Upper lobe of right lung (tissue), 1 donor: ENCODE measurements around the gene SNRNP70. TPM values are rescaled to one million over a fixed set of nuclear protein-coding genes. Genes with fewer than 3 reads are reported as not detected.
A peak's percentile ranks its signal among the peaks of the same experiment; 100 is the strongest.

ENCODE experiments used
- ATAC-seq: fragments of 200-7000 bp; cut with Tn5 transposase; one replicate; pipeline ENCODE4 v1.9.1; 2020; ENCODE audit warnings: mild to moderate bottlenecking, moderate library complexity
- DNase-seq: peaks from one replicate; pipeline ENCODE4 v3.0.0-alpha.2; 2020
- H3K27ac ChIP-seq: fragments of 200-600 bp; one replicate; pipeline ENCODE4 v1.8.0; 2022
- H3K27me3 ChIP-seq: fragments of 200-600 bp; one replicate; pipeline ENCODE4 v1.8.0; 2022; ENCODE audit warnings: mild to moderate bottlenecking
- H3K36me3 ChIP-seq: fragments of 200-600 bp; one replicate; pipeline ENCODE4 v1.8.0; 2022
- H3K4me1 ChIP-seq: fragments of 200-600 bp; one replicate; pipeline ENCODE4 v1.8.0; 2022
- H3K4me3 ChIP-seq: fragments of 200-600 bp; one replicate; pipeline ENCODE4 v1.8.0; 2022; ENCODE audit warnings: mild to moderate bottlenecking
- H3K9me3 ChIP-seq: fragments of 200-600 bp; one replicate; pipeline ENCODE4 v1.8.0; 2022
- intact Hi-C: fragments of 100-400 bp; cut with DNase I; formaldehyde crosslinking; loops from one replicate; pipeline ENCODE4 v1.11.0; 2022
- total RNA-seq: library from RNA; stranded (reverse); fragmentation: NEBNext Ultra II Directional; extraction: Animal tissue kit (Norgen Biotek cat#: 25700); gene quantifications from one replicate; pipeline ENCODE4 v1.2.1, GENCODE V29; 2021
- TF ChIP-seq, protein P1 (sequence below): fragments of 200-600 bp; IDR thresholded peaks from one replicate; pipeline ENCODE4 v1.8.0; 2022; ENCODE audit warnings: antibody characterized with exemption
- donor health status: DM: no; HTN: yes; CAD: no; lungs with severe emphysema.

The SNRNP70 gene
- total RNA-seq, 1 donor from 2014 or later = 179 TPM

DNA sequence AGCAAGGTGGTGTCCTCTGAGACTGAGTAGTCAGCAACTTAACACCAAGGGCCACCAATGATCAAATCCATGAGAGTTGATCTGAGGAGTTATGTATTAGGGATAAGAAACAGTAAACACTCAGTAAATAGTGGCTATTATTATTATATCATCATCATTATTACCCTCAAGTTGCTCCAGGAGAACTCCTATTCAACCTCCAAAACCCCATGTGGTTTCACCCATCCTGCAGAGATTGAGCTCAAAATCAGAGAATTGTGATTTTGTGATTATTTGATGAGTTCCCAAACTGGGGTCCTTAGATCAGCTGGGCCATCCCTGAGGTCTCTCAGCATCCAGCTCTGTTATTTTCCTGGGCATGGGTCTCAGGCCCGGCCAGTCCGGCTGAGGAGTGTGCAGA lies 24.3 kb upstream of the SNRNP70 start:
- H3K9me3 ChIP-seq = no peaks in the 10 kb centered on the region
- peaks cover 20% of the 10 kb centered on the region for H3K4me1 ChIP-seq
- no peak overlapping the region for H3K27ac ChIP-seq
- intact Hi-C loops = no loop called here
- H3K27me3 ChIP-seq = peaks cover 53% of the 10 kb centered on the region
- TF ChIP-seq, protein P1, sequence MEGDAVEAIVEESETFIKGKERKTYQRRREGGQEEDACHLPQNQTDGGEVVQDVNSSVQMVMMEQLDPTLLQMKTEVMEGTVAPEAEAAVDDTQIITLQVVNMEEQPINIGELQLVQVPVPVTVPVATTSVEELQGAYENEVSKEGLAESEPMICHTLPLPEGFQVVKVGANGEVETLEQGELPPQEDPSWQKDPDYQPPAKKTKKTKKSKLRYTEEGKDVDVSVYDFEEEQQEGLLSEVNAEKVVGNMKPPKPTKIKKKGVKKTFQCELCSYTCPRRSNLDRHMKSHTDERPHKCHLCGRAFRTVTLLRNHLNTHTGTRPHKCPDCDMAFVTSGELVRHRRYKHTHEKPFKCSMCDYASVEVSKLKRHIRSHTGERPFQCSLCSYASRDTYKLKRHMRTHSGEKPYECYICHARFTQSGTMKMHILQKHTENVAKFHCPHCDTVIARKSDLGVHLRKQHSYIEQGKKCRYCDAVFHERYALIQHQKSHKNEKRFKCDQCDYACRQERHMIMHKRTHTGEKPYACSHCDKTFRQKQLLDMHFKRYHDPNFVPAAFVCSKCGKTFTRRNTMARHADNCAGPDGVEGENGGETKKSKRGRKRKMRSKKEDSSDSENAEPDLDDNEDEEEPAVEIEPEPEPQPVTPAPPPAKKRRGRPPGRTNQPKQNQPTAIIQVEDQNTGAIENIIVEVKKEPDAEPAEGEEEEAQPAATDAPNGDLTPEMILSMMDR = no peak
- DNase-seq (no peak), ATAC-seq (no peak)
- no peaks in the 10 kb centered on the region for H3K36me3 ChIP-seq
- no peak overlapping the region for H3K4me3 ChIP-seq

DNA sequence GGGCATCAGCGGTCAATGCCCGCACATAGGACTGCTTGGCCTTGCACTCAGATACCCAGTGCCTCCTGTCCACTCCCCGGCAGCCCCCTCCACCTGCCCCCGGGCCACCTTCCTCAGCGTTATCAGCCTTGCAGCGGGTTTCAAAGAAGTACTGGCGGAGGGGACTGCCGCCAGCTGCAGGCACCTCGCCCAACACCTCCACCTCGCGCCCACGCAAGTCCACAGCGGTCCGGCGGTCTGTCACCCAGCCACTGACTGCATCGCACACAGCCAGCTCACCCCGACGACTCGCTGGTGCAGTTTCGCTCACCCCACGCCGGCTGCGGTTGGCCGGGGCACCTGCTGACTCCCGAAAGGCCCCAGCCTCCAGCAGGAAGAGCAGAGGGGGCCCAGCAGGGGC lies 23.8 kb upstream of the SNRNP70 start:
- intact Hi-C loops = no loop called here
- Histone ChIP-seq H3K27me3 (peaks cover 56% of the 10 kb centered on the region), H3K27ac (no peak overlapping the region)

DNA sequence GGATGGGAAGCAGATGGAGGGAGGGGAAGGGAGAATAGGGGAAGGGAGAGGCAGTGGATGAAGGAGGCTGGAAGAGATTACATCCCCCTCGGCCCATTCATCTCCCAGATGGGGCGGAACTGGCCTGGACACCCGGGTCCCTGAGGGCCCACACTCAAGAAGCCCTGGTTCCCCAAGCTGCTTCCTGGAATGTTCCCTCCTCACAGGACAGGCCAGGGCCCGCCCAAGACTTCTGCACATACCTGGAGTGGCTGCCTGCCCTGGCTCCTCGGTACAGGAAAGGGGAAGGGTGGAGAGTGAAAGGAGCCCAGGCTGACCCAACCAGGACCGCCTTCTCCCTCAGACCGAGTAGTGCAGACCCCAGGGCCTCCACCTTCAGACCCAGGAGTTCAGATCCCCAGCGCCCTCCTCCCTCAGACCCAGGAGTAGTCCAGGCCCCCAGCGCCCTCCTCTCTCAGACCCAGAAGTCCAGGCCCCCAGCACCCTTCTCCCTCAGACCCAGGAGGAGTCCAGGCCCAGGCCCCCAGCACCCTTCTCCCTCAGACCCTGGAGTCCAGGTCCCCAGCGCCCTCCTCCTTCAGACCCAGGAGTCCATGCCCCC lies 21.1 kb upstream of the SNRNP70 start:
- DNase-seq (no peak), ATAC-seq (peak; percentile 83)
- H3K27me3 ChIP-seq = peaks cover 55% of the 10 kb centered on the region
- H3K4me1 ChIP-seq = peaks cover 3% of the 10 kb centered on the region
- H3K4me3 ChIP-seq = peak overlapping the region; percentile 26
- TF ChIP-seq, protein P1 = no peak
- H3K36me3 ChIP-seq = no peaks in the 10 kb centered on the region
- no peaks in the 10 kb centered on the region for H3K9me3 ChIP-seq
- no peak overlapping the region for H3K27ac ChIP-seq
- intact Hi-C loops = no loop called here

More for the DNA sequence above, 23.8 kb upstream of the SNRNP70 start:
- DNase-seq (no peak), ATAC-seq (no peak)
- no peaks in the 10 kb centered on the region for H3K36me3 ChIP-seq
- no peaks in the 10 kb centered on the region for H3K9me3 ChIP-seq
- no peak overlapping the region for H3K4me3 ChIP-seq
- peaks cover 16% of the 10 kb centered on the region for H3K4me1 ChIP-seq
- TF ChIP-seq, protein P1 = no peak

DNA sequence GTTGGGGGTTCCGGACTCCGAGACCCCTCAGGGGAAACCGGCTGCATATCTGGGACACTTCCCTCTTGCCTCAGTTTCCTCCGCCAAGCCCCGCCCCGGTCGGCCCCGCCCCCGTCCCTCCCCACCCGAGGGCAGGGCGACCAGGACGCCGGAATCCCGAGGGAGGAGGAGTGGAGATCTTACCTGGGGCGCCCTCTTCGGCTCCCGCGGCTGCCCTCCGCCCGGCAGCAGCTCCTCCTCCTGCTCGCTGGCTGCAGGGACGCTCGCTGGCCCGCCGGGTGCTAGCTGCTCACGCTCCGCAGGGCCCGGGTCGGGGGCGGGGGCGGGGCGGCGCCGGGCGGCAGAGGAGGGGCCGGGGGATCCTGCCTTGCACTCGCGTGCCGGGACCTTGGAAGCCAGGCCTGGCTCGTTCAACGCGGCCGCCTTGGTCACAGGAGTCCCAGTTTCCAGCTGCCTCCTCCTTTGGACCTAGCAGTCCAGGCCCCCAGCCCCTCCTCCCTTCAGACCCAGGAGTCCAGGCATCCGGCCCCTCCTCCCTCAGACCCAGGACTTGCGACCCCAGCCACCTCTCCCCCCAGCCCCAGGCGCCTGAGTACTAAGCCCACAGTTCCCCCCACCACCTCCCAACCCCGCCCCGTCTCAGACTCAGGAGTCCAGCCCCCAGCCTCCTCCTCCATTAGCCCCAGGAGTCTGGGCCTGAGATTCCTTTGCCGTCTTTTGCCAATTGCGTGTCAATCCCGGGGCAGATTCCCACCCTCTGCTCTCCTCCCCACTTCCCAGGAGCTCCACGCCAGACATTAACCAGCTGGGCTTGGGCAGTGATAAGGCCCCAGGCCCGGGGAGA lies 20.3 kb upstream of the SNRNP70 start, which contains the start of gene NTF4:
Gene NTF4 (minus strand): TSS at position 51 of the 844 bp plus-strand sequence. CDS start 2,821 bp downstream, outside the sequence.
- H3K27me3 ChIP-seq = peaks cover 60% of the 10 kb centered on the region
- TF ChIP-seq, protein P1 = no peak
- H3K4me1 ChIP-seq = peaks cover 3% of the 10 kb centered on the region
- no peak within 1 kb of the TSS for H3K27ac ChIP-seq
- peak within 1 kb of the TSS; percentile 26 for H3K4me3 ChIP-seq
- no peaks in the 10 kb centered on the region for H3K9me3 ChIP-seq
- DNase-seq (no peak), ATAC-seq (peak; percentile 79)
- intact Hi-C loops = no loop called here
- no peaks in the 10 kb centered on the region for H3K36me3 ChIP-seq

DNA sequence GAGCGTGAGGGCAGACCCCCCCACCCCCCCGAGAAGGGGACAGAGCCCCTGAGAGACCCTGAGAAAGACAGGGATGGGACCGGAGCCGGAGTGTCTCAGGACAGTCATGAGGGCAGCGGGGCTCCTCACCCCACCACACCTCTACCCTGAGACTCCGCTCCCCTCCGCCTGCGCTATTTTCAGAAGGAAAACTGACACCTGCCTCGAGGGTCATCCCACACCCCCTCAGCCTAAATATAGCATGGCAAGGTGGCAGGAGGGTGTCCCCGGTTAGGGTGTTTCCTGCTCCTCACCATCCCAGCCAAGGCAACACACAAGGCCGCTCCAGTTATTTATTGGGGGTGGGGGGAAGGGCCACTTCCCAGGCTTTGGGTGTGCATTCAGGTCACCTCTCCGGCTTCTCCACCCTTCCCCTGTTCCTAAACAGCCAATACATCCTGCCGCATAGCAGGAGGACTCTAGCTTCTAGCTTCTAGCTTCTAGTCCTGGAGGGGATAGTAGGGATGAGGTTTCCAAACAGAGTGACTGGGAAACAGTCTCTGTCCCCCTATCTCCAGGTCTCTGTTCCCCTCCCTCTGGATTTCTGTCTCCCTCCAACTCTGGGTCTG lies 19.2 kb upstream of the SNRNP70 start:
- Histone ChIP-seq H3K27ac (no peak overlapping the region), H3K4me3 (no peak overlapping the region), H3K9me3 (no peaks in the 10 kb centered on the region), H3K27me3 (peaks cover 70% of the 10 kb centered on the region), H3K4me1 (peaks cover 3% of the 10 kb centered on the region), H3K36me3 (no peaks in the 10 kb centered on the region)
- ATAC-seq = no peak
- DNase-seq = no peak
- TF ChIP-seq, protein P1 = no peak
- intact Hi-C loops = no loop called here
